OCI-LY3 (cell line): ENCODE data around the gene GSTA3.

Source experiments
- CTCF ChIP-seq: fragments of 200-600, 300-600 bp; sonication (generic); IDR thresholded peaks from 2 replicates; pipeline ENCODE4 v1.5.1; 2014; ENCODE audit warnings: antibody characterized with exemption, low read length, low read depth
- EZH2phosphoT487 ChIP-seq: fragments of 200-600 bp; shearing (Covaris generic); IDR thresholded peaks from 2 replicates; pipeline ENCODE4 v1.6.1; 2018; ENCODE audit warnings: antibody characterized with exemption, mixed run types, low read depth

GRCh38 chr6:52908526-52908925, 972 bp downstream of the GSTA3 start:
- TF ChIP-seq CTCF (no peak), EZH2phosphoT487 (no peak)
